Trophoblast cell (in vitro differentiated cells and primary cell): ENCODE data around the gene IL22RA1.

Experiments
- DNase-seq, 2 donors: peaks; one replicate each; pipeline ENCODE4 v3.0.0-alpha.2; 2016
- H2AFZ ChIP-seq: 2 replicates; pipeline ENCODE4 v1.6.1; 2013; ENCODE audit warnings: low read length, moderate library complexity, mild to moderate bottlenecking; ENCODE audit not compliant: insufficient read depth, poor library complexity
- H2AK5ac ChIP-seq: 2 replicates; pipeline ENCODE4 v1.6.1; 2013; ENCODE audit warnings: mild to moderate bottlenecking, low read length
- H2BK120ac ChIP-seq: 2 replicates; pipeline ENCODE4 v1.6.1; 2013; ENCODE audit warnings: low read length, mild to moderate bottlenecking, moderate library complexity; ENCODE audit not compliant: insufficient read depth, poor library complexity
- H2BK12ac ChIP-seq: 2 replicates; pipeline ENCODE4 v1.6.1; 2013; ENCODE audit warnings: mild to moderate bottlenecking, low read length, moderate library complexity
- H2BK5ac ChIP-seq: 2 replicates; pipeline ENCODE4 v1.6.1; 2013; ENCODE audit warnings: low read length, low read depth, moderate library complexity, mild to moderate bottlenecking; ENCODE audit not compliant: poor library complexity
- H3K14ac ChIP-seq: 2 replicates; pipeline ENCODE4 v1.6.1; 2013; ENCODE audit warnings: mild to moderate bottlenecking, low read length
- H3K18ac ChIP-seq: 2 replicates; pipeline ENCODE4 v1.6.1; 2013; ENCODE audit warnings: mild to moderate bottlenecking, low read length
- H3K23ac ChIP-seq: 2 replicates; pipeline ENCODE4 v1.6.1; 2013; ENCODE audit warnings: low read length
- H3K27ac ChIP-seq: 2 replicates; pipeline ENCODE4 v1.5.1; 2013; ENCODE audit warnings: low read depth, mild to moderate bottlenecking, inconsistent platforms, low read length, moderate library complexity
- H3K27me3 ChIP-seq: 2 replicates; pipeline ENCODE4 v1.6.1; 2013; ENCODE audit warnings: inconsistent platforms, mild to moderate bottlenecking, low read length, moderate library complexity; ENCODE audit not compliant: insufficient read depth
- H3K36me3 ChIP-seq, 2 experiments: 1 replicate in 1 of 2; 2 replicates in 1 of 2; pipeline ENCODE4 v1.6.1; 2013; ENCODE audit warnings: low read length in 2 of 2, mild to moderate bottlenecking in 2 of 2, moderate library complexity in 1 of 2; ENCODE audit not compliant: insufficient read depth in 2 of 2, control insufficient read depth in 1 of 2
- H3K4ac ChIP-seq: 2 replicates; pipeline ENCODE4 v1.6.1; 2013; ENCODE audit warnings: low read depth, mild to moderate bottlenecking, low read length, moderate library complexity
- H3K4me1 ChIP-seq, 2 experiments: 1 replicate in 1 of 2; 2 replicates in 1 of 2; pipeline ENCODE4 v1.6.1; 2013; ENCODE audit warnings: low read length in 2 of 2, mild to moderate bottlenecking in 2 of 2, moderate library complexity in 1 of 2; ENCODE audit not compliant: insufficient read depth in 2 of 2, control insufficient read depth in 1 of 2
- H3K4me2 ChIP-seq: 2 replicates; pipeline ENCODE4 v1.6.1; 2013; ENCODE audit warnings: inconsistent platforms, mild to moderate bottlenecking, low read length, moderate library complexity
- H3K4me3 ChIP-seq: 2 replicates; pipeline ENCODE4 v1.5.1; 2013; ENCODE audit warnings: mild to moderate bottlenecking, low read depth, low read length, inconsistent platforms
- H3K79me1 ChIP-seq: one replicate; pipeline ENCODE4 v1.6.1; 2013; ENCODE audit warnings: low read length
- H3K79me2 ChIP-seq: 2 replicates; pipeline ENCODE4 v1.6.1; 2013; ENCODE audit warnings: low read length, mild to moderate bottlenecking; ENCODE audit not compliant: control insufficient read depth, insufficient read depth, poor library complexity
- H3K9ac ChIP-seq: 2 replicates; pipeline ENCODE4 v1.6.1; 2013; ENCODE audit warnings: mild to moderate bottlenecking, low read length
- H3K9me3 ChIP-seq: 2 replicates; pipeline ENCODE4 v1.6.1; 2013; ENCODE audit warnings: low read depth, mild to moderate bottlenecking, control low read depth, inconsistent platforms, low read length; ENCODE audit not compliant: insufficient read depth
- H4K12ac ChIP-seq: 2 replicates; pipeline ENCODE4 v1.6.1; 2013; ENCODE audit warnings: low read depth, mild to moderate bottlenecking, low read length, moderate library complexity
- H4K8ac ChIP-seq: 2 replicates; pipeline ENCODE4 v1.6.1; 2013; ENCODE audit warnings: low read depth, mild to moderate bottlenecking, low read length, moderate library complexity
- H4K91ac ChIP-seq: one replicate; pipeline ENCODE4 v1.6.1; 2013; ENCODE audit warnings: low read depth, mild to moderate bottlenecking, low read length, moderate library complexity
- WGBS: extraction: QIAGEN DNeasy Blood & Tissue Kit; methylation state at CpG from one replicate; pipeline ENCODE4 v1.1.7; 2013; ENCODE audit warnings: missing lambda C conversion rate; ENCODE audit not compliant: insufficient read length, insufficient coverage; ENCODE audit errors: extremely low coverage; 5-methylcytosine and 5-hydroxymethylcytosine counted together

IL22RA1 gene

DNA sequence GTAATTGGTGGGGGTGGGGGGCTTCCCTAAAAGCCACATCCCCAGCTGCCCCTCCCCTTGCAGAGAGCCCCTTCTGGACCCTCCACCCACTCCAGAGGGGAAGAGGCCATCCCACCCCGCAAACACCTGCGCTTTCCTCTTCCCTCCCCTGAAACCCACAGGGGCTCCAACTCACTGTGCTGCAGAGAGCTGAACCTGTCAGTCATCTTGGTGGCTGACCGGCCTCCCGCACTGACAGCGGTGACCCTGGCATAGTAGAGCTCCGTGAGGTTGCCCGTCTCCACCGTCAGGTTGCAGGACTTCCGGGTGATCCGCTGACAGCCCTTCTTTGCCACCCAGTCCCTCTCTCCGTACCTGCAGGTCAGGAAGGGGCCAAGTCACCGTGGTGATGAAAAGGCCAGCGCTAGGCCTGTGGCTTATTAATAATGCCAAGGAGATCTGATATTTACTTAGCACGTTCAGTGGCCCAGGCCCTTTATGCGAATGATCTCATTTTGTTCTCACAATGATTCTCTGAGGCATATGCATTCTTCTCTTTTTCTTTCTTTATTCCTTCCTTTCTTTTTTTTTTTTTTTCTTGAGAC, 5.9 kb downstream of the IL22RA1 start:
- Histone ChIP-seq H3K79me1 (no peaks in the 10 kb centered on the region), H4K8ac (no peak overlapping the region), H3K4ac (no peak overlapping the region), H3K9me3 (no peaks in the 10 kb centered on the region), H3K79me2 (no peaks in the 10 kb centered on the region), H3K4me3 (no peak overlapping the region), H3K14ac (no peak overlapping the region), H4K12ac (no peak overlapping the region), H3K9ac (no peak overlapping the region), H2BK12ac (no peak overlapping the region), H4K91ac (no peak overlapping the region), H3K27ac (no peak overlapping the region), H3K4me1 (peaks cover 0 to 4% of the 10 kb centered on the region in 2 experiments), H3K23ac (no peak overlapping the region), H3K27me3 (no peaks in the 10 kb centered on the region), H2AK5ac (no peak overlapping the region), H3K36me3 (no peaks in the 10 kb centered on the region), H3K4me2 (no peak overlapping the region), H2AFZ (no peak overlapping the region), H2BK120ac (no peak overlapping the region), H2BK5ac (no peak overlapping the region), H3K18ac (no peak overlapping the region)
- WGBS: no CpG with 5 or more reads among the region's 15 CpGs
- no peak for DNase-seq

DNA sequence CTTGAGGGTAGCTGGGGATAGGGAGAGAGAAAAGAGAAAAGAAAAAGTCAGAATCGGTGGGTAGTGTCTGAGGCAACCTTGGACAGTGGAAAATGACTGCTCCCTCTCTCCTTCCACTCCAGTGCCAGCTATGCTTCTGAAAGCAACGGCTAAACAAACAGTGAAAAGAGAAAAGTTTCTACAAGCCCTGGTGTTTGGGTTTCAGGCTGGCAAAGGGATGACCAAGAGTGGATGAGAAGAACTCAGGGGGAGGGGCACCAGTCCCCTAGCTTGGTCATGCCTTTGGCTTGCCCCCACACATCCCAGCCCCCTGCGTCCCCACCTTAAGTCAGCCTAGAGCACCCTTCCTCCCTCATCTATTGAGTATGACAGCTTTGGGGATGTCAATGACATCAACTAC, 8.6 kb downstream of the IL22RA1 start:
- Histone ChIP-seq H3K27ac (no peak overlapping the region), H2AFZ (no peak overlapping the region), H3K4me3 (no peak overlapping the region), H3K9ac (no peak overlapping the region), H3K4me2 (no peak overlapping the region), H2BK5ac (no peak overlapping the region), H3K79me2 (no peaks in the 10 kb centered on the region), H2AK5ac (no peak overlapping the region), H3K14ac (no peak overlapping the region), H3K4me1 (peaks cover 0 to 4% of the 10 kb centered on the region in 2 experiments), H3K36me3 (no peaks in the 10 kb centered on the region), H3K9me3 (no peaks in the 10 kb centered on the region), H3K79me1 (no peaks in the 10 kb centered on the region), H3K4ac (no peak overlapping the region), H4K91ac (no peak overlapping the region), H3K27me3 (no peaks in the 10 kb centered on the region), H3K18ac (no peak overlapping the region), H3K23ac (no peak overlapping the region), H2BK120ac (no peak overlapping the region), H2BK12ac (no peak overlapping the region), H4K8ac (no peak overlapping the region), H4K12ac (no peak overlapping the region)
- WGBS: no CpG with 5 or more reads among the region's 3 CpGs
- DNase-seq: no peak

- Histone ChIP-seq H3K27me3 (no peaks in the 10 kb centered on the region), H4K8ac (no peak overlapping the region), H3K18ac (no peak overlapping the region), H3K79me2 (no peaks in the 10 kb centered on the region), H3K4ac (no peak overlapping the region), H3K36me3 (no peaks in the 10 kb centered on the region), H3K14ac (no peak overlapping the region), H3K9me3 (no peaks in the 10 kb centered on the region), H3K79me1 (no peaks in the 10 kb centered on the region), H3K9ac (no peak overlapping the region), H3K23ac (no peak overlapping the region), H3K27ac (no peak overlapping the region), H4K91ac (no peak overlapping the region), H2BK12ac (no peak overlapping the region), H2AK5ac (no peak overlapping the region), H3K4me2 (no peak overlapping the region), H3K4me1 (peaks cover 0 to 9% of the 10 kb centered on the region in 2 experiments), H4K12ac (no peak overlapping the region), H2AFZ (no peak overlapping the region), H2BK120ac (no peak overlapping the region), H2BK5ac (no peak overlapping the region), H3K4me3 (no peak overlapping the region)
- no peak for DNase-seq
- no CpG with 5 or more reads among the region's 1 CpG for WGBS
Observed at GRCh38 chr1:24133819-24134218, 9.1 kb downstream of the IL22RA1 start.

DNA sequence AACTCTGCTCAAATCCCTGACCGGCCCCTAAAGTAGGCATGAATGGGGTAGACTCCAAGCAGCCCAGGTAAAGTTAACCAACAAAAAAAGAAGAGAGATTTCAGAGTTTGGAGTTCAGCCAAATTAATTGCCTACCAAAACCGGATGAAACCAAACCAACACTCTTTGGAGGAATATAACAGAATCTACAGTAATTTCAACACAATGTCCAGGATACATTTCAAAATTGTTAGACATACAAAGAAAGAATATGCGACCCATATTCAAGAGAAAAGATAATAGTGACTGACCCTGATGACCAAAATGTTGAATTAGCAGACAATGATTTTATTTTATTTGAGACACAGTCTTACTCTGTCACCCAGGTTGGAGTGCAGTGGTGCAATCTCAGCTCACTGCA, 12.6 kb downstream of the IL22RA1 start:
- peaks cover 0 to 4% of the 10 kb centered on the region in 2 experiments for H3K4me1 ChIP-seq

More for the DNA sequence above, 12.6 kb downstream of the IL22RA1 start:
- Histone ChIP-seq H3K79me1 (no peaks in the 10 kb centered on the region), H2BK12ac (no peak overlapping the region), H3K27me3 (no peaks in the 10 kb centered on the region), H2BK120ac (no peak overlapping the region), H2AK5ac (no peak overlapping the region), H3K9ac (no peak overlapping the region), H3K18ac (no peak overlapping the region), H4K91ac (no peak overlapping the region), H3K4ac (no peak overlapping the region), H3K27ac (no peak overlapping the region), H2BK5ac (no peak overlapping the region), H3K79me2 (no peaks in the 10 kb centered on the region), H3K36me3 (no peaks in the 10 kb centered on the region), H4K12ac (no peak overlapping the region), H4K8ac (no peak overlapping the region), H3K14ac (no peak overlapping the region), H3K9me3 (no peaks in the 10 kb centered on the region), H3K4me3 (no peak overlapping the region), H3K23ac (no peak overlapping the region), H2AFZ (no peak overlapping the region), H3K4me2 (no peak overlapping the region)
- DNase-seq: no peak
- no CpG with 5 or more reads among the region's 3 CpGs for WGBS
